Gastroesophageal sphincter (tissue), 3 donors: ENCODE results near the gene PIK3IP1.

Experiments
- POLR2A ChIP-seq, 2 donors: fragments of 450-650 bp; IDR thresholded peaks; one replicate each; pipeline ENCODE4 v1.6.1; 2017; ENCODE audit warnings: antibody characterized with exemption in 2 of 2, mild to moderate bottlenecking in 2 of 2, moderate library complexity in 1 of 2
- TF ChIP-seq, protein P1 (sequence below), 4 experiments: fragments of 200-600 bp in 2 of 4; fragments of 450-650 bp in 2 of 4; sonication (generic) in 1 of 4; IDR thresholded peaks; one replicate each; pipeline ENCODE4 v1.5.1; 2017 to 2019; ENCODE audit warnings: antibody characterized with exemption in 4 of 4, mild to moderate bottlenecking in 2 of 4, moderate library complexity in 2 of 4

DNA sequence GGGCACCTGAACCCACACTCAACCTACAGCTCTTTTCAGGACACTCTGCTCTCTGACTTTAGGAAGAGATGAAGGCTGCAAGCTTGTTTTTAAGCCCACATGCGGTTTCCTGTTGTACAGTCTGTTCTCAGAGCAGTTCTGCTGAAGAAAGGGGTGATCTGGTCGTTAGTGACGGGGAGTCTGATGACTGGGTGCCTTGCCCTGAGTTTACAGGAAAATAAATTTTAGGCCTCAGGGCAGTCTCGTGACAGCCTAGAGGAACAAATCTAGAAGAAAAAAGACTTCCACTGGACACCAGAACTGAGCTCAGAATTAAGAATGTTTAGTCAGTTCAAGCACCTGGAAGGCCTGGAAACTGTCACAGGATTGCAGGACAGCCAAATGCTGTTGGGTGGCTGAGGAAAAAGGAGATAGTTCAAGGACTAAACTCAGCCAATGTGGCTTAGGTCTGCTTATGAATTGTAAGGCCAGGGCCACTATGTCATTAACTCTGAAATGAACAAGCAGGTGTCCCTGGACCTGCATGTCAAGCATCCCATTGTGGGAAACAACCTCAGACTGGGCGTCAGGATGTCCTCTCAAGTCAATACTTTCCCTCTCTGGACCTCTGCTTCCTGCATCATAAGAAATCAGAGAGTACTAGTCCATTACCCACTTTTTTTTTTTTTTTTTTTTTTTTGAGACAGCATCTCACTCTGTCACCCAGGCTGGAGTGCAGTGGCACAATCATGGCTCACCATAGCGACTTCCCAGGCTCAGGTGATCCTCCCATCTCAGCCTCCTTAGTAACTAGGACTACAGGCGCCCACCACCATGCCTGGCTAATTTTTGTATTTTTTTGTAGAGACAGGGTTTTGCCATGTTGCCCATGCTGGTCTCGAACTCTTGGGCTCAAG lies 5.7 kb downstream of the PIK3IP1 start:
- TF ChIP-seq POLR2A (IDR thresholded peaks at IDR 0.05), result no peak
- TF ChIP-seq, protein P1, sequence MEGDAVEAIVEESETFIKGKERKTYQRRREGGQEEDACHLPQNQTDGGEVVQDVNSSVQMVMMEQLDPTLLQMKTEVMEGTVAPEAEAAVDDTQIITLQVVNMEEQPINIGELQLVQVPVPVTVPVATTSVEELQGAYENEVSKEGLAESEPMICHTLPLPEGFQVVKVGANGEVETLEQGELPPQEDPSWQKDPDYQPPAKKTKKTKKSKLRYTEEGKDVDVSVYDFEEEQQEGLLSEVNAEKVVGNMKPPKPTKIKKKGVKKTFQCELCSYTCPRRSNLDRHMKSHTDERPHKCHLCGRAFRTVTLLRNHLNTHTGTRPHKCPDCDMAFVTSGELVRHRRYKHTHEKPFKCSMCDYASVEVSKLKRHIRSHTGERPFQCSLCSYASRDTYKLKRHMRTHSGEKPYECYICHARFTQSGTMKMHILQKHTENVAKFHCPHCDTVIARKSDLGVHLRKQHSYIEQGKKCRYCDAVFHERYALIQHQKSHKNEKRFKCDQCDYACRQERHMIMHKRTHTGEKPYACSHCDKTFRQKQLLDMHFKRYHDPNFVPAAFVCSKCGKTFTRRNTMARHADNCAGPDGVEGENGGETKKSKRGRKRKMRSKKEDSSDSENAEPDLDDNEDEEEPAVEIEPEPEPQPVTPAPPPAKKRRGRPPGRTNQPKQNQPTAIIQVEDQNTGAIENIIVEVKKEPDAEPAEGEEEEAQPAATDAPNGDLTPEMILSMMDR (IDR thresholded peaks at IDR 0.05), result no peak
